HG02884 (cell line): Measurements from ENCODE around the gene PLEKHG1.

Experiments used
- ATAC-seq: cut with Tn5 transposase; IDR thresholded peaks from one replicate; pipeline ENCODE4 v1.9.1; 2021; ENCODE audit warnings: mild to moderate bottlenecking, moderate library complexity; ENCODE audit not compliant: unreplicated experiment

The PLEKHG1 gene

DNA sequence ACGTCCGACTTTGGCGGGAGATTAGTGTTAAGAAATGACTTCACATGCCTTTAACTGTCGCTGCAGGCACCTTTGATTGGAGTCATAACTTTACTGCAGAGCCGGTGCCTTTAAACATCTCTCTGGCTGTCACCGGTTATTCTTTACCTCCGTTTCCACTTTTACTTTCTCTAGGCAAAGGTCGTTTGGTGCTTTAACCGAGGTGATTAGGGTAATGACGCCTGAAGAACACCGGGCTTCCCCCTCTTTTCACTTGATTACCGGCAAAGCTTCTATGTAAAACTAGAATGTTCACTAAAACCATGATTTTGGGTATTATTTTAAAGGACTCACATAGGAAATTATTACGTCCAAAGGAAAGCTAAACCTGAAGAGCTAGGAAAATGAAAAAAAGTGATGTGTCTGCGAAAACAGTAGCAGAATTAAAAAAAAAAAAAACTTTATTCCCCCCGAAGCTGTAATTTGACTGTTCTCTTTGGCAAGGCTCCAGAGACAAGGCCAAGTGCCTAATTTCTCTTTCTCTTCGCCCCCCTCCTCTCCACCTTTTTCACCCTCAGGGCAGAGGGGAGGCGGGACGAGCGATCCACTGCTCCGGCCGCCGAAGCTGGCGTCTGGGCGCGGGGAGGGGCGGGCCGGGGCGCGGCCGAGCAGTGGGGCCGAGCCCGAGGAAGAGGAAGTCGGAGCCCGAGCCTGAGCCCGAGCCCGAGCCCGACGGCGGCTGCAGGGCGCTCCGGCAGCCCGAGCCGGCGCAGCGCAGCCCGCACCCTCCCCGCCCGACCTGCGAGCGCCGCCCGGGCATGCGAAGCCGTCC lies at the start of gene PLEKHG1:
Gene PLEKHG1, plus strand, starts transcription at position 687 of the 811 bp plus-strand sequence. CDS start 133,797 bp downstream, outside the sequence.
- peak; percentile 62 for ATAC-seq

DNA sequence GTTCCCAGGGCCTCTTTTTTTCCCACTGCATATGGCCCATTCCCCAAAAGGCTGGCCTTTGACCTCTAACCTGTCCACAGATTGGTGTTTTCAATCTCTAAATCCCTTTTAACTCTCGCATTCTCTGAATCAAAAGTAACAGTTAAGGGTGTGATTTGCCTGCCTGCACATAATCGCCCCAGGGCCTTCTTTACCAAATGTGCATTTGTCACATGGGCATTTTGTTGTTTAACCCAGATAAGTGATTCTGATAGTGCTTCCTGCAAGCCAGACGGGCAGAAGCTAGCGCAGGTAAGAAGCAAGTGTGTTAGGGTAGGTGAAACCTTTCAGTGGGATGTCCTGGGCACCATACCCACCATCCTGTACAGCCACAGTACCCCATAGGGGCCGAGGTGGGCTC lies 49.4 kb upstream of the PLEKHG1 start:
- ATAC-seq: no peak

DNA sequence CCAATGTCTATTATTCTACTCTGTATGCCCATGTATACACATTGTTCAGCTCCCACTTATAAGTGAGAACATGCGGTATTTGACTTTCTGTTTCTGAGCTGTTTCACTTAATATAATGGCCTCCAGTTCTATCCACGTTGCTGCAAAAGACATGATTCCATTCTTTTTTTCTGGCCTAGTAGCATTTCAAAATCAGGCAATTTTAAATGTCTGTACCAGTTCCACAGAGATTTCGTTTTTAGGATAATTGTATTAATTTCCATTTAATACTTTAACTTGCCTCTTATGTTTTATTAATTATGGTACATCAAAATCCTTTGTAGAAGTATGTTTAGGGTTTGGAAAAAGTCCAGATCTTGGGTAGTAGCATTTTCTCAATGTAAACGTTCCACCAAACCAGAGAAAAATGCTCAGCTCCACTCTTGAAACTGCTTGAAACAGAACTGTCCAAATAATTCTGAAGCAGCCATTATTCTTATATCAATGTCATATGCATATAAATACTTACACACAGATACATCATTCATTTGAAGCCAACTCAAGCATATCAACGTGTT lies 42.6 kb upstream of the PLEKHG1 start:
- no peak for ATAC-seq

DNA sequence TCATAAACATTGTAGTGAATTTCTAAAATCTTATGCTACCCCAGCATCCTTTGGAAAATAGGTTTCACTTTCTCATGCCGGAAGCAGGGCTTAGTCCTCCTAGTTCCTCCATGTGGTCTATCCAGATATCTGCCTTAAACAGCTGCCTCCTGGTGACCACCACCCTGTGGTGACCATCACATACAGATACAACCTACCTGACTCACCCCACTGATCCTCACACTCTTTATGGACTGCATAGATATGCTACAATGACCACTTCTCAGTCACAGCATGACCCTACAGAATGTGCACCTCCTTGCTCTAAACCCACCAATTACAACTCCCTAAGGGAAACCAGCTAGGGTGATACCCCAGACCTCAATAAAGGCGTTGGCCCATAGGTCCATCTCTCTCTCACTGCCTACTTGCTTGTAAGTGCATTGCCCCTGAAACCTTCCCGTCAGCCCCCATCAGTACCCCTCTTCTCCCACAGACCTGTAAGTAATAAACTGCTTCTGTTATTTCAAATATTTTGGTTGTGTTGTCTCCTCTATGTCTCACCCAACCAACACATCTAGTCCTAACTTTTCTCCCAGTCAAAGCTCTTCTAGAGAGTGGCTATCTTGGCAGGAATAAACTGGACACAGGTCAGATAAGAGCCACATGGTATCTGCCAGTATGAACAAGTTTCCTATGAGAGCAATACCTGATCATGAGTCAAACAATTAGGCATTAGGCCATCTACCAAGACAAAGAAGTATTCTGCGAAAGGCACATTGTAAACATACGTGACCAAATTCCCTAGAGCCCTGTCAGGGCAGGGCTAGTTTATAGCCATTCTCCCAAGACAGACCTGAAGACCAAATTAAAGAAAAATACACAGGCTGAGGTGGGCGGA lies 39.4 kb upstream of the PLEKHG1 start:
- ATAC-seq: no peak

DNA sequence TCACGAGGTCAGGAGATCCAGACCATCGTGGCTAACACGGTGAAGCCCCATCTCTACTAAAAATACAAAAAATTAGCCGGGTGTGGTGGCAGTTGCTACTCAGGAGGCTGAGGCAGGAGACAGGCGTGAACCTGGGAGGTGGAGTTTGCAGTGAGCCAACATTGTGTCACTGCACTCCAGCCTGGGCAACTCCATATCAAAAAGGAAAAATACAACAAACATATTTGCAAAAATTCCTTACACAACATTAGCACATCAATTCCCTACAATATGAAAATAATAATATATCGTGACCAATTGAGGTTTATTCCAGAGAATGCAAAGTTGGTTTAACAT lies 38.8 kb upstream of the PLEKHG1 start:
- no peak for ATAC-seq

DNA sequence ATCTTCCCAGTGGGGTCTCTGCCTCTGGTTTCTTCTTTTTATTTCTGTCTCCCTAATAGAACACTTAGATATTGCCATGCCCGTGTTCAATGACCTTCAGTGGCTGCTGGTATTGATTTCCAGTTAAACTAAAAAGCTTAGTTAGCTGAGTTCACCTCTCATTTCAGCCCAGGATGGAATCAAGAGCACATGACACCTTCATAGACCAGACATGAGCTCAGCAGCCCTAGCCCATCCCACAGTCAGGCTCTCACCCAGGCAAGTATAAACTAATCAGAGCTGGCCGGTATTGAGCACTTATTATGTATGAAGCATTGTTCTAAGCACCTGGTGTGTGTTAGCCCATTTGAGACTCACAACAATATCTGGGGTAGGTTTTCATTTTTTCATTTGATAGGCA lies 33.7 kb upstream of the PLEKHG1 start:
- no peak for ATAC-seq

DNA sequence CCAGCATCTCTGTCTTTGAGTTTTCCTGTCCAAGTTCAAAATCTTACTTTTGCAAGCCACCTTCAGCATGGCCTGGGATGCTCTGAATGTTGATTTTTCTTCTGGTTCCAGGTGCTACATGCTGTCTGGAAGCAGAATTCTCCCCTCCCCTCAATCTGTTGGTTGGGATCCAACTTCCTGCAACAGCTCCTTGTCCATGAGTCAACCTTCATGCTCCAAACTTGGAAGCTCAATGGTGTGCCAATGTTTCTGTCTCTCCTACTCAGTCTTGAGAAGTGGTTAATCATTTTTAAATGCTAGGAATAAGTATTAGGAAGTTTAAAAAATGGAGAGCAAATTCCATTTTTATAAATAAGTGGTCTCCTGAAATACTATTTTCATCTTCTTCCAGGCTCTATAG lies 33.2 kb upstream of the PLEKHG1 start:
- ATAC-seq: no peak

DNA sequence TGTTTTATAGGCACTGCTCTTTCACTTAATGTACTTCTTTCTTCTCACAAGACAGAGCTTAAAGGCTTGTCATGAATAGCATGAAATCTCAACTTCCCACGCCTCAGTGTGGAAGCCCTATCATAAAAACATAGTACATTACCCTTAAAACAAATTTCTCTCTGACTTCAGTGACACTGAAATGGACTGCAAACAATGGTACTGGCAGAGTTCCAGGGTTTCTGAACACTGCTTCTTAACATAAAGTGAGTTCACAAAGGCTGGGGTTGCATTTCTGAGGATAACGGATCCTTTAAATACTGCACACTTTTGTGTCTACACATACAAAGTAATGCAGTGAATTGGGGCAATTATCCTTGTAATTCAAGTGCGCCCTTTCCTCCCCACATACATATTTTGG lies 32.3 kb upstream of the PLEKHG1 start:
- ATAC-seq: no peak

DNA sequence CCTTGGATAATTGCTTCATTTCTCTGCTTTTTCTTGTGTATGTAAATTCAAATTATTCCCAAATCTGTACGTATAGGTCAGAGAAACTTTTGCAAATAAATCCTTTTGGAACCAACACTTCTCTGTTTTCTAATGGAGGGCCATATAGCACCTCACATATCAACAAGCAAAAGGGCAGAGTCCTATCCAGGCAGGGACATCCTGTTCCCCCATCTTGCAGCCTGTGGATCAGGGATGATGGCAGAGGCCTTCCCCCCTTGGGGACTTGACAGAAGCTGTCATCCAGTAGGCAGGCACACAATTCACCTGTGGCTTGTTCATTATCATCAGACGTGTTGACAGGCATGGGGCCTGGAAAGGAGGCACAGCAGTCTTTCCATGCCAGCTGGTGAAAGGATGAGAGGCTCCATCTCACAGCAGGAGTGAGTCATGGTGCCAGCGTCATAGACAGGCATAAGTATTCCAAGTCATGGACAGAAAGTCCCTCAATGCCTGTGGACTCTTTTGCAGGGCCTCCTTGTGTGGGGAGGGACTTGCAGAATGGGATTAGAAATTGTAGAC lies 31.8 kb upstream of the PLEKHG1 start:
- no peak for ATAC-seq

DNA sequence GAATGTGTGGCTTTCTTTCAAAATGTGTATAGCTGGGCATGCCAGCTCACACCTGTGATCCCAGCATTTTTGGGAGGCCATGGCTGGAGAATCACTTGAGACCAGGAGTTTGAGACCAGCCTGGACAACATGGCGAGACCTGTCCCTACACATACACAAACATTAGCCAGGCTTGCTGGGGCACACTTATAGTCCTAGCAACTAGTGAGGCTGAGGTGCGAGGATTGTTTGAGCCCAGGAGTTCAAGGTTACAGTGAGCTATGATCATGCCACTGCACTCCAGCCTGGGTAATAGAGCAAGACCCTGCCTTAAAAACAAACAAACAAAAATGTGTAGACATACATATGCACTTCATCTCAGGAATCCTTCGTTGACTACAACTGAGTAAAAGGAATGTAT lies 31.1 kb upstream of the PLEKHG1 start:
- ATAC-seq: no peak

DNA sequence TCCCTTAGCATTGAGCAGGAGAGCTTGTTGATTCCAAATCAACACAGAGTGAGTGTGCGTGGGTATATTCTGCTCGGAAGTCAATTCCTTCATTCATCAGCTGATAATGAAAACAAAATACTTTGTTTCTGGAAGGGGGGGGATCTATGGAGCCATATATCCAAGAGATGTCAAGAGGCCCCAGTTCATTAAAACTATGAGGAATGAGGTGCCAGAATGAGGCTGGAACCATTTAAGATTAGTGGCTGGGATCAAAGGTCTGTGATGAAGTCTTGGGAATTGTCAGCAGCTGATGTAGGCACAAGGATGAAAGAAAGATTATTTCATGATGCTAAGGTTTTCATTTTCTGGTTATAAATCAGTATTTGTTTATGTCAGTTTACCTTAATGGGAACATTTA lies 30.5 kb upstream of the PLEKHG1 start:
- ATAC-seq: no peak

DNA sequence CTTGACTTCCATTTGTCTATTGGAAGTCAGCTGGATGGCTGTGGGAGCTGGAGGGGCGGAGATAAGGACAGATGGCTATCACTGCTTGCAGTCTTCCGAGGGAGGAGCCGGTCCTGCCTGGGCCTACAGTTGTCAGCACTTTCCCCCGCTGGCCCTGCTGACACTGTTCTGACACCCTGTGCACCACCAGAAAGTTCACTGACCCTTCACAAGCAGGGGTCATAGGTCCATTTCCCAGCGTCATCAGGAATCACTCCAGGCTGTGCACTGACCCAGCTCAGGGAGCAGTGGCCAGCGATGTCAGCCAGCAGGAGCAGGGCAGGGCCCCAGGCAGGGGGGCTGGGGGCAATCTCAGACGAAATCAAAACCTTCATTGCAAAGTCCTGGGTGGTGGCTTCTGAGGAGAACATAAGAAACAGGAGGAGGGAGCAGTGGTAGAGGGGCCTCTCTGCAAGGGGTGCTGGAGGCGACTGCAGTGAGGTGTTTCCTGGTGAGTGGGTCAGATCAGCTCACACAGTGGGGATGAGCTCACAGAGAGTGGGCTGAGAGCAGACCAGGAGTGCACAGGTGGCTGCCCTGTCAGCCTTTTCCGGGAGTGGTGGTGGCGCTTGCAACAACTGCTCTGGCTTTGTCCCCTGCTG lies 26.5 kb upstream of the PLEKHG1 start:
- ATAC-seq: no peak

DNA sequence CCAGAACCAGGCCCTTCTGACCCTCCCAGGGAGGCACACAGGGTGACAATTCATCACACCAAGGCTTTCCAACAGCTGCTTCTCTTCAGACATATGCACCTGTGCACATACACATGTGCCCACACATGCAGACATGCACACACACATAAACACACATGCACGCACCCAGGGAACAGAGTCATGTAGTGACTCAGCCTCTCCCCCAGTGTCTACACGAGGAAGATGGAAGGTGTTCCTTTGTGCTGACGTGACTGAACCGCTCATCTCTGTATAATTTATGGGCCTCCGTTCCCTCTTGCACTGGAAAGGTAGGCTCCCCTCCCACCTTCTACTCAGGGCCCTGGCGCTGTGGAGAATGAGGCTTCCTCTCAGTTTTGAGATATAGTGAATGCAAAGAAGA lies 23.8 kb upstream of the PLEKHG1 start:
- no peak for ATAC-seq

DNA sequence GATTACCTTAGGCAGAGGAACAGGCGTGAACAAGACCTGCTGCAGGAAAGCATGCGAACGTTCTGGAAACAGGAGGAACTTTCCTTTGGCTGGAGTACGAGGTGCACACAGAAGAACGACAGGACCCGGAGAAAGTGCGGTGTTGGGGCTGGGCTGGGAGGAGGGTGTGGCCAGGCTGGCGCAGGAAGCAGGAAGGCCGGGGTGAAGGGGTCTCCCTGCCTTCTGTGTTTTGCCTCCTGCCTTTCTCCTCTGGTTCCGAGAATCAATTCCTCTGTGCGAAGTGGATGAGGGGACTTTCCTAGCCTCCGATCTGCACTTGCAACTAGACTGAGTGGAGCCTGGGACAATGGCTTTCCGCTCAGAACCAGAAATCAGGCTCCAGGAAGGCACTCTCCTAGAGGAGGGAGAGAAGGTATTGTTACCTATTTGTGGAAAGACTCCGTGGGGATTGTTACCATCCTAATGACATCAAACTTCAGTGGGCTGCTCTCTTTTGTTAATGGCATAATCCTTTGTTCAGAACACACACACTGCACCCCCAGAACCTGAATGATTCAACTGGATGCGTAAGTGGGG lies 22.9 kb upstream of the PLEKHG1 start:
- no peak for ATAC-seq

DNA sequence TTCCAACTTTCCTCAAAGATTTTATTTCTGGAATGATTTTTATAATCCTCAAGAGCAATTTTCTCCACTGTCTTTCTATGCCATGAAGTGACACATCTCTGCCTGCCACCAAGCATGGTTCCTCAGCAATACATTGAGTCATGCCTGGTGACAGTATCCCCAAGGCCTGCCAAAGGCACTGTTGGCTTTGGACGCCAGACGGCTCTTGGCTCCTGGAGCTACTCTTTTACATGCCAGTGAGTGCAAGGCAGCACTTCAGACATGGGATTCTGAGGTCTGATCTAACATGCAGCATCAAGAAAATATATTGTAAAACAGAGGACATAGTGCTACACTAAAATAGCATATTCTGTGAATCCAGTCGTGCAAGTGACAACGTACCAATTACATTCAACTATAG lies 20.1 kb upstream of the PLEKHG1 start:
- ATAC-seq: no peak

DNA sequence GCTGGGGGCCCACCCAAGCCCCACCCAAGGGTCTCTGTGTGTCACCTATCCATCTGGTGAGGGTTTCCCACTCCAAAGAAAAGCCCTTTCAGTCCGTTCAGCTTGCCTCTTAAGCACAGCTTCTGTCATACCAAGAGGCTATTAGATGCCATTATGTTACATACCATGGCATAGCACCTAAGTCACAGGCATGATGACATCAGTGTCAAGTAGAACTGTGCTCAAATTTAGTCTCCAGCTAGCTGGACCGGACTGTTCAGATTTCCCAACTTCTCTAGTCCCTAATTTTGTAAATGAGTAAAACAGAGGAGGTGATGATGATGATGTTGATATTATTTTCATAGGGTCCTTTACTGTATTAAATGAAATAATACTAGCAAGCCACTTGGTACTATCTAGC lies 19.2 kb upstream of the PLEKHG1 start:
- no peak for ATAC-seq

DNA sequence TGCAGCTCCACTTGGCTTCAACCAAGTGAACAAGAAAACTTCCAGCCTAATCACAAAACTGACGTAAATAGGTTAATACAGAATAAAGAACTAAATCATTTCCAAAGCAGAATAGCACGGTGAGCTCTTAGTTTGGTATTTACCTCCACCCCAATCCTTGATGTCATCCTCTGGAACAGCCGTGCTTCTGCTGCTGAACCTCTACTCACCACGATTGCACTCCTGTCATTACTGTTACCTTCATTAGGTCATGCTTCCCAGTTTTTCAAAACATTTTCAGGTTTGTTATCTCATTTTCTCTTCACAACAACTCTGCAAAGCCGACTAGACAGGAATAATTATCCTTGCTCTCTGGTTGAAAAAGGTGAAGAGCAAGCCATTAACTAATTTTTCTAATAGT lies 15.6 kb upstream of the PLEKHG1 start:
- ATAC-seq: no peak

DNA sequence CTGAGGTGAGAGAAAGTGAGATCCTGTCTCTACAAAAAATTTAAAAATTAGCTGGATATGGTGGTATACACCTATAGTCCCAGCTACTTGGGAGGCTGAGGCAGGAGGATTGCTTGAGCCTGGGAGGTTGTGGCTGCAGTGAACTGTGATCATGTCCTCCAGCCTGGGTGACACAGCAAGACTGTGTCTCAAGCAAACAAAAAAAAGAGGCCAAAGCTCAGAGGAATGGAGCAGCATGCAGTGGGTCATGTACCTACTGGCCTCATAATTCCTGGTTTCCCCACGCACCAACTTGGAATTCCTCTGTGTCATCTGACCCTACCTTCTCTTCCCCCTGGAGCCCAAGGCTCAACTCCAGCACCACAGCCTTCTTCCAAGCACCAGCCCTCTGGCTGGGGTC lies 15.1 kb upstream of the PLEKHG1 start:
- ATAC-seq: no peak

DNA sequence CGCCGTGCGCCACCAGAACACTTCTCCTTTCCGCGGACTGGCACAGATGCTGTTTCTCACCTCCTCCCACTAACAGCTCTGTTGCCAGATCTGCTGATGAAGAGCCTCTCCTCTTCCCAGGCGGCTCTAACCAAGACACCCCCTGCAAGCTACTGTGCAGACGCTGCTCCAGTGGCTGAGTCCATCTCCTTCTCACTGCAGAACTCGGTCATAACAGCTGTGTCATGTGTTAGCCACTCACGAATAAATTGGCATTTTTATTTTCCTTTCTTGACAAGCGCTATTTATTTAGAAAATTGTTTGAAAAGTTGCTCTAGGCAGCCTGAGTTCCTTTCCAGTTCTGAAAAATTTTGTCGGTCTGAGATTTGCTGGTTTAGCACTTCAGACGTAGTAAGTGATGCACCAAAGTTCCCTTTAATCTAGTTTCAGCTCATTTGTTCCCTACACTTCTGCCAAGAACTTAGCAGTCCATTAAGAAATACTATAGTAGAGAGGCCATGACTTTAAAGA lies 12.8 kb upstream of the PLEKHG1 start:
- no peak for ATAC-seq

DNA sequence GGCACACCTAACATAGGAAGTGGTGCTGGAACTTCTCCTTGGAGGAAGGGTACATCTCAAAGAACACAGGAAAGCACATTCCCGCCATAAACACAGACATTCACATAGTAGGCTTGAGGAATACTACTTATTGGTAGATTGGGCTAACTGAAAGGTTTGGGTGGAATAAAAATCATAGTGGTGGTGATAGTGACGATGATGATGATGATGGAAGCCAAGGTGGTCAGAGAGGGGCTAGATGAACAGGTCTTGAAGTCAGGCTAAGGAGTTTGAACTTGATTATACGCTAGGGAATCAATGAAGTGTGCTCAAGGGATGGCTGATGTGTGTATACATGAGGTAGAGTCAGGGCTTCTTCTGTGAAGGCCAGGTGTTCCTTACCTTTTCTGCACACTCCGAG lies 12.0 kb upstream of the PLEKHG1 start:
- ATAC-seq: no peak
